GM12872 (cell line): Measurements from ENCODE around the gene TMEM80.

Source experiments
- TF ChIP-seq, protein P1 (sequence below): IDR thresholded peaks from 3 replicates; pipeline ENCODE4 v1.5.1; 2011; ENCODE audit warnings: low read depth, mild to moderate bottlenecking, low read length, moderate library complexity; ENCODE audit not compliant: insufficient read depth

Gene TMEM80

DNA sequence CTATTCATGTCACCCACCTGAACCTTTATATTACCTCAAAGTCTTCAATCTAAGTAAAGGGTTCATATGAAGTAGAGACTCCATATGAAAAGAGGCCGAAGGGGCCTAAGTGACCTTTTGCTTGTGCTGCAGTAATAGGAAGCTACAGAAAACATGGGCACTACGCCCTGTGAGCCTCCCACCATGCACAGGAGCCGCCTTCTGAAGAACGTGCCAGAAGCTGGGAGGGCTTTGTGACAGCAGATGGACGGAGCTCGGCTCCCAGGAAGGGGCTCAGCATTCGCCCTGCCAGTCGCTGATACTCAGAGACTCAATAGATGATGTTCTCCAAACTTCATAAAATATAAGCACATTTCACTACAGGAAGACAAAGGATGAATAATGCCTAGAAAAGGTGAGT, 21.8 kb upstream of the TMEM80 start:
- TF ChIP-seq, protein P1, sequence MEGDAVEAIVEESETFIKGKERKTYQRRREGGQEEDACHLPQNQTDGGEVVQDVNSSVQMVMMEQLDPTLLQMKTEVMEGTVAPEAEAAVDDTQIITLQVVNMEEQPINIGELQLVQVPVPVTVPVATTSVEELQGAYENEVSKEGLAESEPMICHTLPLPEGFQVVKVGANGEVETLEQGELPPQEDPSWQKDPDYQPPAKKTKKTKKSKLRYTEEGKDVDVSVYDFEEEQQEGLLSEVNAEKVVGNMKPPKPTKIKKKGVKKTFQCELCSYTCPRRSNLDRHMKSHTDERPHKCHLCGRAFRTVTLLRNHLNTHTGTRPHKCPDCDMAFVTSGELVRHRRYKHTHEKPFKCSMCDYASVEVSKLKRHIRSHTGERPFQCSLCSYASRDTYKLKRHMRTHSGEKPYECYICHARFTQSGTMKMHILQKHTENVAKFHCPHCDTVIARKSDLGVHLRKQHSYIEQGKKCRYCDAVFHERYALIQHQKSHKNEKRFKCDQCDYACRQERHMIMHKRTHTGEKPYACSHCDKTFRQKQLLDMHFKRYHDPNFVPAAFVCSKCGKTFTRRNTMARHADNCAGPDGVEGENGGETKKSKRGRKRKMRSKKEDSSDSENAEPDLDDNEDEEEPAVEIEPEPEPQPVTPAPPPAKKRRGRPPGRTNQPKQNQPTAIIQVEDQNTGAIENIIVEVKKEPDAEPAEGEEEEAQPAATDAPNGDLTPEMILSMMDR, result no peak

DNA sequence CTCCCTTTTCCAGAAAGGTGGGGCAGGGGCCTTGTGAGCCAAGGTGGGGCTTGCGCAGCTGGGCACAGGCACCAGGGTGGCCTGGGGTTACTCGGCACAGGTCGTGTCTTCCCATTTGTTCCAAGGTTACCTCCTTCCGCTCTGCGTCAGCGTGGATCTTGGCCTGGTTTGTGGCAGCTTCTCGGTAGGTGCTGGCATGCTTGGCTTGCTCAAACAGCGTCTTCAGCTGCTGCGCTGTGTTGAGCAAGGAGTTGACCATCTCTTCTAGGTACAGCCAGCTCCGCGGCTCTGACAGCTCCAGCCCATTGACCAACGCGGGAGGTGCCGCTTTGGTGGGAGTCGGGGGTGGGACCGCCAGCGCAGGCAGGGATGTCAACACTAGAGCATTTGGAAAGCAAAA, 21.2 kb upstream of the TMEM80 start:
- TF ChIP-seq, protein P1, result no peak

DNA sequence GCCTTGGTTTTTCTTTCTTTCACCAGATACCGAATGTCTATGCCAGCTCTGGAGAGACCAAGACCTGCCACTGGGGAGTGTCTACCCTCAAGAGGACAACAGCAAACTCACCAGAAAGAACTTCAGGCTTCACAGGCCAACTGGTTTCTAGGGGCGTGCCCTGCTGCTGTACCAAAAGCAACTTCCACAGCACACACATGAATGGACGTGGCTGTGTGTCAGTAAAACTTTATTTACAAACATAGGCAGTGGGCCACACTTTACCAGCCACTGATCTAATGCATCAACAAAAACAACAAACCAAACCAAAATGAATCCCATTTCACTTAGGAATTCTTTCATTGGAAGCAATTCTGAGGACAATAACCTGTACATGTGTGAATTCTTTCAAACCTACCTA, 17.3 kb upstream of the TMEM80 start:
- TF ChIP-seq, protein P1, result no peak

DNA sequence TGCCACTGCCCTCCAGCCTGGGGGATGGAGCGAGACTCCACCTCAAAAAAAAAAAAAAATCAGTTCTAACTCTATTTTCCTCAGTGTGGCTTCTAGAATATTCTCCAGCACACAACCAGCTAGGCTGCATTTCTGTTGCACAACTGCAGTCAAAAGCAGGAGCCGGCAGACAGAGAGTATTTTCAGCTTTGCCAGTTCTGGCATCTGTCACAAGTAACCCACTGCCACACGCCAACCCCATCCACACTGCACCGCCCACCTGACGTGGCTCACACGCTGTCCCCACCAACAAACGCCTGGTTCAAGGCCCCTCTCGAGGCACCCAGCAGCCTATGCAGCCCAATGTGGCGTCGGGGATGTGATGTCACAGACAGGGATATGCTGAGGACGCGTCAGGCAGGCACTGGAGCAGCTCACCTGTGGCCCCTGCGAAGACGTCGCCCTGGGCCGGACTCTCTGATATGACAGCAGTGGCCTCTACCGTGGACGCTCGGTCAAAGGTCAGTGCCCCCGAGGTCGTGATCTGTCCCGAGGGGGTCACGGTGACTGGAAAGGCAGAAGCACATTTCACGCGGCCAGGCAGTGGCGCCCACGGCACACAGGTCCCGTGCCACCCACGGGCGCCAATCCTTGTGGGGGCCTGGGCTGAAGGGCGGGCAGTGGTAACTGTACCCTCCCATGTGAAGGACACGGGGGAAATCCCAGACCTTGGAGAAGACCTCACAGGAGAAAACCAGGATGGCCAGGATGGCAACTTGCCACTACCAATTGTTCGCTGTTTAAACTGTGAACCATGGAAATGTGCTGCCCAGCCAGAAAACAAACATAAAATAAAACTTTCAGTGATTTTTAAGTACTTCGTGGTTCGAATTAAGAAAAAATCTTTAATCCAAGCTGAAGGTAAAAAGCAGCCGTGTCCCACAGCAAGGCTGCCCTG, 16.1 kb upstream of the TMEM80 start:
- TF ChIP-seq, protein P1, result no peak

DNA sequence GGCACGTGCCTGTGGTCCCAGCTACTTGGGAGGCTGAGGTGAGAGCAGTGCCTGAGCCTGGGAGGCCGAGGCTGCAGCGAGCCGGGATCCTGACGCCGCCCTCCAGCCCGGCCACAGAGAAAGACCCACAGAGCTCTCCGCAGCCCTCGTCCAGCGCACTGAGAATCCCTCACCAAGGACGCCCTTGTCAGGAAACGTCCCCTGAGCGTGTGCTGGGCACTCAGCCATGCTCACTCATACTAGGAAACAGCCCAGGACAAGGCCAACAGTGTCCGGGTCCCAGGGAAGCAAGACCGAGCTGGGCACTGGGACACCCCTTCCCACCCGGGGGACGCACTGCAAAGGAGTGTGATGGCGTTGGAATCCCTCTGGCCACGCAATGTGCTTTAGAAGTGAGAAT, 15.1 kb upstream of the TMEM80 start:
- TF ChIP-seq, protein P1, result no peak

DNA sequence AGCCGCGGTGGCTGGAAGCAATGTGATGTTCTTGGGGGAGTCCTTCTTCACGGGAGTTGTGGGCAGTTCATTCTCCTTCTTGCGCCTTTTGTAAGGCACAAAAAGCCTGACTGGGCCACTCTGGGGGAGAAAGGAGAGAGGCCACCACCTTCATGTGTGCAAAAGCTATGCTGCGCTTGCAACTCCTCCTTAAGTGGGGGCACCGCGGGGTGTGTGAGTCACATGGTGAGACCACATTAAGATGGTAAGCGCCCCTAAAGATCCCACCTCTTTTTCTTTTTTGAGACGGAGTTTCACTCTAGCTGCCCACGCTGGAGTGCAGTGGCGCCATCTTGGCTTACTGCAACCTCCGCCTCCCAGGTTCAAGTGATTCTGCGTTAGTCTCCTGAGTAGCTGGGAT, 14.6 kb upstream of the TMEM80 start:
- TF ChIP-seq, protein P1, result no peak

DNA sequence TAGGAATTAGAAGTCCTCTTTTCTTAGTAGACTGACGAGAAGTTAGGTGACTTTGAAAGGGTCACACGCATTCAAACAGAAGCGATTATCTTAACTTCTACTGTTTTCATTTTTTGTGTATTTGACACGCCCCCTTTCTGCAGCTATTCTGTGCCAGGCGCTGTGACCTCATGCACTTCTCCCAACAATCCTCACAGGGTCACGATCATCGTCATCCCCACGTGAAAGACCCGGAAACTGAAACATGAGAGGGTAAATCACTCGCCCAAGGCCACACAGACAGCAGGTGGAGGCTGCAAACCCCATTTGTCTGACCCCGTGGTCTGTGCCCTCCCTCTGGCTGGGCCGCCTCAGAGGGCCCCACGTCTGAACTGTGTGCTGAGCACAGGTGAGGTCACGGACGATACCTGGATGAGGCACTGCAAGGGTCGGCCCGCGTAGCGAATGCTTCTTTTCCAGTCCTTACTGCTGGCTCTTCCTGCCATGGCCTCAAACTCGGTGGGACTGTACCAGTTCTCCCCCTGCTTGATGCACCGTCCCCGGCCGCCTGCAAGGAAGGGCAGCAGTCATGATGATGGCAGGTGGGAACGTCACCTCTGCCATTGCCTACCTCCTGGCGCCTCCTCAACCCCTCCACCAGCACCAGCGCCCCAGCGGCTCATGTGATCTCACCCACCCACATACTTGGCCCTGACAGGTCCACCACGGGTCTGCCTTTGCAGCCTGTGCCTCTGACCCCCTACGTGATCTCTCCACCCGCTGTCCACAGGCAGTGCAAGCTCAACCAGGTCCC, 9.0 kb upstream of the TMEM80 start:
- TF ChIP-seq, protein P1, result no peak
